GM19035 (cell line): Measurements from ENCODE around the gene CLEC2D.
A peak's percentile ranks its signal among the peaks of the same experiment; 100 is the strongest.
"Not testable (repeated sequence)": the region's sequence is repeated elsewhere in the genome, so short reads cannot be mapped to it uniquely, and the experiment has no call there.

Experiments used
- ATAC-seq: cut with Tn5 transposase; IDR thresholded peaks from one replicate; pipeline ENCODE4 v1.9.1; 2021; ENCODE audit not compliant: unreplicated experiment

Gene CLEC2D

GRCh38 chr12:9669534-9669933 is at the start of gene CLEC2D:
Gene CLEC2D (plus strand): TSS chr12:9669713. CDS start chr12:9669735, 22 bp downstream.
- peak; percentile 47 for ATAC-seq

GRCh38 chr12:9625019-9625418 is 44.5 kb upstream of the CLEC2D start:
- no peak for ATAC-seq

- no peak for ATAC-seq
Observed at GRCh38 chr12:9626291-9626690, 43.2 kb upstream of the CLEC2D start.

GRCh38 chr12:9626821-9627220 is 42.7 kb upstream of the CLEC2D start:
- ATAC-seq, result no peak

GRCh38 chr12:9632766-9633165 is 36.7 kb upstream of the CLEC2D start:
- no peak for ATAC-seq

- no peak for ATAC-seq
Observed at GRCh38 chr12:9634177-9634803, 35.2 kb upstream of the CLEC2D start.

- ATAC-seq, result no peak
Observed at GRCh38 chr12:9634969-9635754, 34.4 kb upstream of the CLEC2D start.

- no peak for ATAC-seq
Observed at GRCh38 chr12:9636150-9636850, 33.2 kb upstream of the CLEC2D start.

- no peak for ATAC-seq
Observed at GRCh38 chr12:9636851-9637206, 32.7 kb upstream of the CLEC2D start.

- ATAC-seq, result no peak
Observed at GRCh38 chr12:9640024-9640423, 29.5 kb upstream of the CLEC2D start.

GRCh38 chr12:9642606-9643265 is 26.8 kb upstream of the CLEC2D start:
- no peak for ATAC-seq

GRCh38 chr12:9643266-9643660 is 26.2 kb upstream of the CLEC2D start:
- no peak for ATAC-seq

- ATAC-seq, result not testable (repeated sequence)
Observed at GRCh38 chr12:9644985-9645551, 24.4 kb upstream of the CLEC2D start.

- no peak for ATAC-seq
Observed at GRCh38 chr12:9646794-9647781, 22.4 kb upstream of the CLEC2D start.

GRCh38 chr12:9647825-9648700 is 21.4 kb upstream of the CLEC2D start:
- peak; percentile 72 for ATAC-seq

GRCh38 chr12:9648701-9649531 is 20.6 kb upstream of the CLEC2D start:
- ATAC-seq, result no peak

GRCh38 chr12:9649532-9649940 is 20.0 kb upstream of the CLEC2D start:
- no peak for ATAC-seq

- no peak for ATAC-seq
Observed at GRCh38 chr12:9650151-9650576, 19.3 kb upstream of the CLEC2D start.
